Lower leg skin (tissue), 3 donors: ENCODE results near the gene MLLT3.

Experiments
- POLR2A ChIP-seq, 2 donors: fragments of 450-650 bp; IDR thresholded peaks; one replicate each; pipeline ENCODE4 v1.6.1; 2016 to 2017; ENCODE audit warnings: antibody characterized with exemption in 2 of 2, mild to moderate bottlenecking in 1 of 2, moderate library complexity in 1 of 2
- TF ChIP-seq, protein P1 (sequence below), 3 donors: fragments of 450-650 bp; IDR thresholded peaks; one replicate each; pipeline ENCODE4 v1.5.1; 2016; ENCODE audit warnings: antibody characterized with exemption in 3 of 3, mild to moderate bottlenecking in 3 of 3, moderate library complexity in 2 of 3

DNA sequence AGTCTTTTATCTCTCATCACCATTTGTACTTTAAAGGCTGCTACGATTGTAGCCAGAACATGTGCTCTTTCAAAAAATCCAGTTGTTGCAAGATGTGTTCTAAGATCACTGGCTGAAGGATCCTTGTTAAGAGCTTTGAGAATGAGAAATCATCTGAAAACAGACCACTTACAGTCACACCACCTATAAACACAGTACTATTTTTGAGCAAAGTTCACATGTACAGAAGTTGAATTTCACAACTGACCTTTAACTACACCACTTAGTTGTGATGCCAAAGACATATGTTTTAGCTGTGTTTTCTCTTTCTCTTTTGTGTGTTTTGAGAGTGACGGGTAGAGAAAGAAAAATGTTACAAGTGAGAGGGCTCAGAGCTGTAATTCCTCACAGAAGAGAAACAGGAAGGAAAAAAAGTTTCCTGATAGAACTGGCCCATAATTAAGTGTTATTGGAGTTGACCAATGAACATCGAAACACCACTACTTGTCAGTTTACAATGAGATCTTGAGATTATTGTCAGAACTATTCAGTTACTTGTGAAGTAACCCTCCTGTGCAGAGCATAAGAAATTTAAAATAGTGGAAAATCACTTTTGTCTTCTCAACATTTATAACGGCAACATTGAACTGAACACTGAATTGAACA is 245.4 kb downstream of the MLLT3 start:
- TF ChIP-seq, protein P1, sequence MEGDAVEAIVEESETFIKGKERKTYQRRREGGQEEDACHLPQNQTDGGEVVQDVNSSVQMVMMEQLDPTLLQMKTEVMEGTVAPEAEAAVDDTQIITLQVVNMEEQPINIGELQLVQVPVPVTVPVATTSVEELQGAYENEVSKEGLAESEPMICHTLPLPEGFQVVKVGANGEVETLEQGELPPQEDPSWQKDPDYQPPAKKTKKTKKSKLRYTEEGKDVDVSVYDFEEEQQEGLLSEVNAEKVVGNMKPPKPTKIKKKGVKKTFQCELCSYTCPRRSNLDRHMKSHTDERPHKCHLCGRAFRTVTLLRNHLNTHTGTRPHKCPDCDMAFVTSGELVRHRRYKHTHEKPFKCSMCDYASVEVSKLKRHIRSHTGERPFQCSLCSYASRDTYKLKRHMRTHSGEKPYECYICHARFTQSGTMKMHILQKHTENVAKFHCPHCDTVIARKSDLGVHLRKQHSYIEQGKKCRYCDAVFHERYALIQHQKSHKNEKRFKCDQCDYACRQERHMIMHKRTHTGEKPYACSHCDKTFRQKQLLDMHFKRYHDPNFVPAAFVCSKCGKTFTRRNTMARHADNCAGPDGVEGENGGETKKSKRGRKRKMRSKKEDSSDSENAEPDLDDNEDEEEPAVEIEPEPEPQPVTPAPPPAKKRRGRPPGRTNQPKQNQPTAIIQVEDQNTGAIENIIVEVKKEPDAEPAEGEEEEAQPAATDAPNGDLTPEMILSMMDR (IDR thresholded peaks at IDR 0.05): no peak
- TF ChIP-seq POLR2A (IDR thresholded peaks at IDR 0.05): no peak
